Measurements from ENCODE around the gene DCX. TPM values are rescaled to one million over a fixed set of nuclear protein-coding genes. Genes with fewer than 3 reads are reported as not detected.

The DCX gene
- total RNA-seq, 2 donors from 2014 or later, result 0.66 to 1.1 TPM

GRCh38 chrX:111386077-111386476, 25.9 kb downstream of the DCX start:
- TF ChIP-seq CTCF (conservative IDR thresholded peaks at IDR 0.05), result no peak
- Histone ChIP-seq H3K9ac (ENCODE audit: extremely low read depth, low read length, poor library complexity, severe bottlenecking) (no peak overlapping the region), H3K27ac (ENCODE audit: low read depth, low read length) (no peak overlapping the region), H3K9me3 (ENCODE audit: control insufficient read depth, low read length) (no peaks in the 10 kb centered on the region), H3K4me1 (ENCODE audit: control insufficient read depth, insufficient read depth, low read length) (no peaks in the 10 kb centered on the region), H3K27me3 (ENCODE audit: control insufficient read depth, insufficient read depth, low read length, poor library complexity, severe bottlenecking) (no peaks in the 10 kb centered on the region), H3K4me3 (ENCODE audit: low read length) (no peak overlapping the region), H3K36me3 (ENCODE audit: control insufficient read depth, insufficient read depth, low read length) (no peaks in the 10 kb centered on the region)
- WGBS, 2 experiments (ENCODE audit: insufficient coverage in 1 of 2, insufficient read length in 1 of 2), result 81% methylated on average over 3 of the region's 4 CpGs; no CpG with 5 or more reads in 1 of the 2 experiments
- no peak overlapping the region for H3K27ac Mint-ChIP-seq
- no peak overlapping the region for H3K4me3 Mint-ChIP-seq
- no peaks in the 10 kb centered on the region for H3K9me3 Mint-ChIP-seq
- H3K27me3 Mint-ChIP-seq (ENCODE audit: insufficient read depth), result no peaks in the 10 kb centered on the region
- no peaks in the 10 kb centered on the region for H3K36me3 Mint-ChIP-seq (ENCODE audit: low read depth)
- DNase-seq, result no peak
- H3K4me1 Mint-ChIP-seq, result peaks cover 41% of the 10 kb centered on the region

- no peak overlapping the region for H3K4me3 ChIP-seq (ENCODE audit: low read length)
- H3K9me3 ChIP-seq (ENCODE audit: control insufficient read depth, low read length), result no peaks in the 10 kb centered on the region
- peaks cover 20% of the 10 kb centered on the region for H3K4me1 Mint-ChIP-seq
- no peak overlapping the region for H3K27ac ChIP-seq (ENCODE audit: low read depth, low read length)
- TF ChIP-seq CTCF (conservative IDR thresholded peaks at IDR 0.05), result no peak
- H3K27ac Mint-ChIP-seq, result no peak overlapping the region
- H3K36me3 ChIP-seq (ENCODE audit: control insufficient read depth, insufficient read depth, low read length), result no peaks in the 10 kb centered on the region
- DNase-seq, result no peak
- H3K36me3 Mint-ChIP-seq (ENCODE audit: low read depth), result no peaks in the 10 kb centered on the region
- no peaks in the 10 kb centered on the region for H3K27me3 Mint-ChIP-seq (ENCODE audit: insufficient read depth)
- H3K4me3 Mint-ChIP-seq, result no peak overlapping the region
- H3K27me3 ChIP-seq (ENCODE audit: control insufficient read depth, insufficient read depth, low read length, poor library complexity, severe bottlenecking), result no peaks in the 10 kb centered on the region
- H3K4me1 ChIP-seq (ENCODE audit: control insufficient read depth, insufficient read depth, low read length), result no peaks in the 10 kb centered on the region
- H3K9ac ChIP-seq (ENCODE audit: extremely low read depth, low read length, poor library complexity, severe bottlenecking), result no peak overlapping the region
- no peaks in the 10 kb centered on the region for H3K9me3 Mint-ChIP-seq
These were observed 29.7 kb downstream of the DCX start for GRCh38 chrX:111382277-111382676.

GRCh38 chrX:111376897-111377578, 35.0 kb downstream of the DCX start:
- Histone ChIP-seq H3K36me3 (ENCODE audit: control insufficient read depth, insufficient read depth, low read length) (no peaks in the 10 kb centered on the region), H3K4me3 (ENCODE audit: low read length) (no peak overlapping the region), H3K9me3 (ENCODE audit: control insufficient read depth, low read length) (no peaks in the 10 kb centered on the region), H3K9ac (ENCODE audit: extremely low read depth, low read length, poor library complexity, severe bottlenecking) (no peak overlapping the region), H3K4me1 (ENCODE audit: control insufficient read depth, insufficient read depth, low read length) (no peaks in the 10 kb centered on the region), H3K27me3 (ENCODE audit: control insufficient read depth, insufficient read depth, low read length, poor library complexity, severe bottlenecking) (no peaks in the 10 kb centered on the region), H3K27ac (ENCODE audit: low read depth, low read length) (peak overlapping the region; percentile 76)
- H3K27me3 Mint-ChIP-seq (ENCODE audit: insufficient read depth), result no peaks in the 10 kb centered on the region
- no peaks in the 10 kb centered on the region for H3K36me3 Mint-ChIP-seq (ENCODE audit: low read depth)
- TF ChIP-seq CTCF (conservative IDR thresholded peaks at IDR 0.05), result no peak
- no peak overlapping the region for H3K4me3 Mint-ChIP-seq
- peaks cover 24% of the 10 kb centered on the region for H3K4me1 Mint-ChIP-seq
- DNase-seq, result peak; percentile 65
- WGBS, 2 experiments (ENCODE audit: insufficient coverage in 1 of 2, insufficient read length in 1 of 2), result 67% methylated on average over 5 of the region's 6 CpGs; no CpG with 5 or more reads in 1 of the 2 experiments
- peak overlapping the region; percentile 11 for H3K27ac Mint-ChIP-seq
- no peaks in the 10 kb centered on the region for H3K9me3 Mint-ChIP-seq

Data from endodermal cell (in vitro differentiated cells).